GM18907 (cell line): ENCODE measurements around the gene RABGGTA.

Source experiments
- ATAC-seq: cut with Tn5 transposase; IDR thresholded peaks from one replicate; pipeline ENCODE4 v1.9.1; 2021; ENCODE audit warnings: mild to moderate bottlenecking, moderate library complexity; ENCODE audit not compliant: unreplicated experiment

Gene RABGGTA

DNA sequence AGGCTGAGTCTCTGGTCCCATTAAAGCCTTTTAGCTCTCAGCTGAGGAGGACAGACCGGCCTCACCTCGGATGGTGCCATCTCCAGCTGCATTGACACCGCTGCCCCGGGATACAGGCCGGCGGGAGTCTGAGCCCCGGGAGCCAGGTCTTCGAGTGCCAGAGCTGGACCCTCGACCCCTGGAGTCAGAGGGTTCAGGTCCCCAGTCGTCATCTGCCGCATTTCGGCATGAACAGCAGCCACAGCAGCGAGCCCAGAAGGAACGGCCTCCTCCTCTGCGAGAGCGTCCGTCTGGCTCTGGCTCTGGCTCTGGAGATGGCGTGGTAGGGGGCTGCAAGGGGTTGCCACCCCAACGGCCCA lies 9.4 kb downstream of the RABGGTA start:
- ATAC-seq, result no peak

DNA sequence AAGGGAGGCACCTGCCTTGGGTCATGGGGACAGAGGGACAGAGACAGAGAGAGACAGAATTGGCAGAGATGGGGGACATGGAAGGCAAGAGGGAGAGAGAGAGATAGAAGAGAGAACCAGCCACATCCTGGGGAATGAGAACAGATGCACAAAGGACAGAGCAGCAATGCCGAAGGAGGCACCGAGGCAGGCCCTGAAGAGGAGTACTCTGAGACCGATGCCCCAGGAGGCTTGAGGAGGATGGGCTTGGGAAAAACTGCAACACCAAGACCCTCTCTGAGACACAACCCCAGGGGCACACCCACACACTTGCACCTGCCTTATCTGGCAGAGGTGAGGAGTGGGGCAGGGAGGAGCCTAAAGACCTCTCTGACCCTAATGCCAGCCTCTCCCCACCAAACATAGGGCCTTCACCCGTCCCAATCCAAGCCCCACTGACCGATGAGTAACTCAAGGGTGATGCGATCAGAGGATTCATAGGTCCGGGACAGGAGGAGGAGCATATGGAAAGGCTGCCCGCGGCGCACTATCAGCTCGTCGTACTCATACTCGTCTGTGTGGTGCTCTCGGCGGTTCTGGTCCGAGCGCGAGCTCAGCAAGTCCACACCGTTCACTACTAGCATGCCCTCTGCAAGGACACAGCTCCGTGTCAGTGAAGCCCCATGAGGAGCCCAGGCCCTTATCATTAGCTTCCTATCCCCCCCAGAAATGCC lies 10.0 kb downstream of the RABGGTA start:
- ATAC-seq, result no peak

DNA sequence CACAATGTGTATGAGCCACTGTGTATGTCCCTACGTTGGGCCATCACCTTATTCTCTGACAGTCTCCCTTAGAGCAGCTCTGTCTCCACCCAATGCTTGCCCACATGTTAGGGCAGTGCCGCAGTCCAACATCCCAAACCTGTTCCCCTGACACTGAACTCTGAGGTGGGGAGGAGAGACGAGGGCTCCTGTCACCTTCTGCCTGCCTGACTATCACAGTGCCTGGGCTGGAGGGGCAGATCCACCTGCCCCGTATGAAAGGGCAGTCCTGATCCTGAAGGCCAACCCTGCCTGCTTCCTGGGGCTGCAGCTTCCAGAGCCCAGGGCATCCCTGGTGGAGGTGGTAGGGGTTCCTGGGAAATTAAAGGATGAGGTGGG lies 10.6 kb downstream of the RABGGTA start:
- no peak for ATAC-seq

DNA sequence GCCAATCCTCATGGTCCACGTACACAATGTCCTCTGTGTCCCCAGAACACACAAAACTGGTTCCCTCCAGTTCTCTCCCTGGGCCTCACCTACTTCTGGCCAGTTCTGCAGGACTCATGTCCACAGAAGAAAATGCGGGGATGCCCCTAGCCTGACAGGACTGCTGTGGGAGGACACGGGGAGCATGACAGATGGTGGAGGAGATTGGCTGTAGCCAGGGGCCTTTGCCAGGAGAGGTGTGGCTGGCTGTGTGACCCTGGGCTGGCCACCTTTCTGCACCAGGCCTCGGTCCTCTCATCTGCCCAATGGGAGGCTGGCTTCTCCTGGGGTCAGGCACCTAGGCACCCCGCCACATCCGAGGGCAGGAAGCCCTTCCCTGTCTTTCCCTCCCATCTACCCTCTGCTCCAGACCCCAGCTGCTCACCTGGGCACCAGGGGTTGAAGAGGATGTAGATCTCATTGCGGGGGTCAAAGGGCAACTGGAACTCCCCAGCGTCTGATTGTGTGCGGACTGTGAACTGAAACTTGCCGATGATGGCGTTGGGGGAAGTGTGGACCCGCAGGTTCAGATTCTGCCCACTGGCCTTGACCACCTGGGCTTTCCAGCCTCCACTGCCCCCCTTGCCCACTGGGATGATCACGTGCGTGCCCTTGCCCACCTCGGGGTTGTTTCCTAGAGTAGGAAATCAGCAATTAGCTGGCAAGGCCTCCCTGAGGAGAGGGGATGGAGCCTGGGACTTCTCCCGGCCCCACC lies 11.2 kb downstream of the RABGGTA start:
- no peak for ATAC-seq

- ATAC-seq, result no peak
These were observed 11.9 kb downstream of the RABGGTA start for GRCh38 chr14:24259282-24260025.

DNA sequence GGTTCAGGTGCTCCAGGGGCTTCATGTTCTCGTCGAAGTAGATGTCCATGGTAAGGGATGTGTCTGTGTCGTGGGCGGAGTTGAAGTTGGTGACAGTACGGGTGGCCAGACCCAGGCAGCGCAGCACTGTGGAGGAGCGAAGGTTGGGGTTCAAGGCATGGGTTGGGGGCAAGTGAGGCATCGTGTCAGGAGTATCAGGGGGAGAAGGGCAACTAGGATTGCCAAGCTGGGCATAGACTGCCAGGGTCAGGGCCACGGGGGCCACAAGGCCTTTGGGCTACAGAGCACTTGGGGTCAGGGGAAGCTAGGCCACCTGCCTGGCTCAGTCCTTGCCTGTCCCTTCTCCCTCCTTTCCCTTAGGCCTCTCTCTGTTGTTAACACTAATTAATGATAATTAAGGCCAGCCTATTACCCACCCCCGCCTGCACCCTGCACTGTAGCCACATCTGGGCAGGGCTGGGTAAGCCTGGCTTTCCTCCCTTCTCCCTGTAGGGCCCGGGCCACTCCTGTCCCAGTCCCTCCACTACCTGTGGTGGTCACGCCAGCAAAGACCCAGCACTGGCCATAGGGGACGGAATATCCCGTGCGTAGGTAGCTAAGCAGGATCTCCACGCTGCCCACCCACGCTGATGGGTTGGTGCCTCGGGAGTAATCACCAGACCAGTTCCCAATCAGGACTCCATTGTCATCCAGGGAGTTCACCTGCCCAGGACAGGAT lies 12.7 kb downstream of the RABGGTA start:
- no peak for ATAC-seq

DNA sequence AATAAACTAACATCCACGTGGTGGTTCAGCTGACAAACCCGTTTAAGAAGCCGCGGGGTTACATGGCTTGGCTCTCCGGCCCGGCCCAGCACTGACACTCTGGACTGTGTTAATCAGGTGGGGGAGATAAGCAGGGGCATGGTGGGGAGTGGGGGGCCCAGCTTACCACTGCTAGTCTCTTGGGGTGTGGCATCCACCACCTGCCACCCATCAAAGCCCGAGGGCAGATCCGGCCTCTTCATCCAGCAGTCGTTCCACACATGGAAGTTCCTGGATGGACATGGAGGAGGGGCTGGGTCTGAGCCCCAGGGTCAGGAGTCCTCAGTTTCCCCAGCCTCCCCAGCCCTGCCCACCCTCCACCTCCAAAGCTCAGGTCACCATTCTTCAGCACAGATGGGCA lies 13.3 kb downstream of the RABGGTA start:
- ATAC-seq, result no peak

DNA sequence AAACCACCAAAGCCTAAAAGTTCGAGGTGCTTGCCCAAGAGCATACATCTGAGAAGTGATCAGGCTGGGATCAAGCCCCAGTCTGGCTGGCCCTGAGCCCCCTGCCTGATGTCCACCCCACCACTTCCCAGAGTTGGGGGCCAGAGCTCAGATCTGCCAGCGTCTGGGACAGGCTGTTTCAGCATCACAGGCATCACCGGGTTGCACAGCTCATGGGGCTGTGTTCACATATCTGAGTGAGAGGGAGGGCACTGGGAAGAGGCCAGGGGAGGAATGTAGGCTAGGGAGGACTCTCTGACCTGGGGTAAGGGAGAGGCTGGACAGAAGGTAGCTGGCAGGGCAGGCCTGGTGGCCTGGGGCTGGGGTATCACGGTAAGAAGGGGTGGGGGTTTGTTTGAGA lies 14.4 kb downstream of the RABGGTA start:
- ATAC-seq, result no peak

DNA sequence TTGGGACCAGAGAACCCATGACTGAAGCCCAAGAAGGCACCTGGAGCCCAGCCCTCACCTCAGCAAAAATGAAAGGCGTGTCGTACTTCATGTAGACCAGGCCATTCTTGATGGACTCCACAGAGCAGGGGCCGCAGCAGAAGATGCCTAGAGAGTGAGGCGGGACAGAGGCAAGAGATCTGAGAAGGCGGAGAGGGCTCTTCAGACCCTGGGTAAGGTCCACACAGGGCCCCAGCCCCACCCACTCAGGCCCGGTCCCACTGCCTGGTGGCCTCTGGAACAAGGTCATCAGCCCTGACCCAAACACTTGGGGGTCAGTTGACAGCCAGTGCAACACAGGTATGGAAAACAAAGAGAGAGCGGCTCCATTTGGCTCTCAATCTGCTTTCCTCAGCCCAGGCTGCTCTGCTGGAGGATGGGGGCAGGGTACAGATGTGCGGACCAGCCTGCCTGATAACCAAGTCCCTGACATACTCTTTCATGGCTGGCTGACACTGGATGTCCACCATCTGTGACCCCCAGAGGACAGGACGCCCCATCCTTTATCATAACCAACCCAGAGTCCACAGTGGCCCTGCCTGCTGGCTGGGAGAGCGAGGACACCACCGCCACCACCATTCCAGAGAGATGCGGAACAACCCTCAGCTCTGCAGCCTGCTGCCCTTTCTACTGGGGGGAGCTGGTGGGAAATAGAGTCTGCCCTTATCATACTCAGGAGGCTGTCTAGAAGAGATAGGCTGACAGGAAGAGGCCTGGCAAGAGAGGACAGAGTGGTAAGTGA lies 15.3 kb downstream of the RABGGTA start:
- ATAC-seq, result no peak

- no peak for ATAC-seq
These were observed 16.0 kb downstream of the RABGGTA start for GRCh38 chr14:24255438-24255837.

GRCh38 chr14:24254630-24255392 lies 16.6 kb downstream of the RABGGTA start:
- ATAC-seq, result no peak

GRCh38 chr14:24253936-24254335 lies 17.5 kb downstream of the RABGGTA start:
- ATAC-seq, result no peak

GRCh38 chr14:24252289-24253124 lies 18.9 kb downstream of the RABGGTA start:
- ATAC-seq, result no peak

DNA sequence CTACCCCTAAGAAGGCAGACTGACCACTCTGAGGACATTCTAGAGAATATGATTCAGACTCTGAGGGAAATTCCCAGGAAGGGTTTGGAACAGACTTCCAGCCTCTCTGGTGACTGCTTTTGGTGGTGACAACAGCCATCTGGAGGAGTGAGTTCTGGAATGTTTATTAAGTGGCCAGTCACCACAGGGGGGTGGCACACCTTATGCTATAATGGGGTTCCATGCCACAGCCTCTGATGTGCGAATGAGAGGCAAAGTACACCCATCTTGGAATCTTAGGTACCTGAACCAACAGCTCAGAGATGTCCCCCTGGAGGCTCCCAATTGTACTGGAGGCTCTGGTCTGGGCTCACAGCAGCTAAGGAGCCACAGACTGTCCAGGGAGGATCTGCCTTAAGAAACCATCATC lies 19.5 kb downstream of the RABGGTA start:
- ATAC-seq, result no peak

DNA sequence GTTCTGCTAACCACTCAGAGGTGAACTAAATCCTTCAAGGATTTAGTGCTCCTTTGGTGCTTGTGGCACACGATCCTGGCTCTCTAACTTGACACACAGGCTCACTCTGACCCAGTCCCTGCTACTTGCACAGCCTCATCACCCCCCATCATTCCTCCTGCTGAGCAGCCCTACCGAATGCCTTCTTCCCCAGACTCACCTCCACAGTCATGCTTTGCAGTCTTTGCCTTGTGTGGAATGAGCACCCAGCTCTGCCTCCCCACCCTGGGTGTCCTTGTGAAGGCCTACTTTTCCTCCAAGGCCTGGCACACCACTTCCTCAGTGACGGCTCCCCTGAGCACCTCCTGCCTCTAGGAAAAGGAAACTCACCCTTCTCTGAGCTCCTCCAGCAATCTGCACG lies 21.0 kb downstream of the RABGGTA start:
- ATAC-seq, result no peak

GRCh38 chr14:24249230-24250021 lies 22.0 kb downstream of the RABGGTA start:
- no peak for ATAC-seq

DNA sequence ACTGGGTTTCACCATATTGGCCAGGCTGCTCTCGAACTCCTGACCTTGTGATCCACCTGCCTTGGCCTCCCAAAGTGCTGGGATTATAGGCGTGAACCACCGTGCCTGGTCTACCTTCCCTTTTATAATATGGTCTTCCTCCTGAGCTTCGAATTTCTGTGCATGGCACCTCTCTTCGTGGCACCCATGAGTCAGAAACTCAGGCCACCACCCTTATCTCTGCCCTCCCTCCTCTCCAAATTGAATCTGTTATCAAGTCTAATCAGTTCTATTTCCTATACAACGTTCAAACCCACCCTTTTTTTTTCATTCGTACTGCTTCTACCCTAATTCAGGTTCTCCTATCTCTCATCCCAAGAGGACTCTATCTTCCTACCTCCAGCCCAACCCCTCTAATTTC lies 24.0 kb downstream of the RABGGTA start:
- ATAC-seq, result no peak

GRCh38 chr14:24246765-24247212 lies 24.6 kb downstream of the RABGGTA start:
- no peak for ATAC-seq
